Panc1 (cell line): ENCODE results near the gene KAT7. TPM values are rescaled to one million over a fixed set of nuclear protein-coding genes. Genes with fewer than 3 reads are reported as not detected.

ENCODE experiments used
- ATAC-seq: fragments of 200-7000 bp; cut with Tn5 transposase; 2 replicates; pipeline ENCODE4 v1.9.1; 2020; ENCODE audit warnings: mild to moderate bottlenecking, moderate library complexity
- BruUV-seq: library from RNA; stranded (reverse); fragments of 400-500 nt; replicated peaks from 2 replicates; lab custom pipeline; 2021; lab: Mats Ljungman, UMichigan
- CTCF ChIA-PET: fragments of 300-600 bp; sonication (Branson Sonifier 250); formaldehyde crosslinking; loops from one replicate; lab custom pipeline; 2022; ENCODE audit warnings: antibody characterized with exemption; lab: Charles Lee
- POLR2A ChIA-PET: fragments of 300-600 bp; sonication (Branson Sonifier 250); formaldehyde crosslinking; loops from one replicate; lab custom pipeline; 2022; ENCODE audit warnings: antibody characterized with exemption; lab: Charles Lee
- DNase-seq: peaks from one replicate; pipeline ENCODE4 v3.0.0-alpha.2; 2010; ENCODE audit warnings: low read depth, low spot score
- H3K27ac ChIP-seq: 2 replicates; pipeline ENCODE4 v1.5.1; 2011; ENCODE audit warnings: mild to moderate bottlenecking, low read length, inconsistent platforms
- H3K27me3 ChIP-seq: fragments of 200-500 bp; sonication (Bioruptor generic); 2 replicates; pipeline ENCODE4 v1.6.0; 2014; ENCODE audit warnings: low read length, inconsistent platforms; ENCODE audit not compliant: control insufficient read depth, insufficient read depth
- H3K36me3 ChIP-seq: fragments of 200-500 bp; sonication (Bioruptor generic); 2 replicates; pipeline ENCODE4 v1.5.1; 2014; ENCODE audit warnings: inconsistent platforms, mild to moderate bottlenecking, low read length, moderate library complexity; ENCODE audit not compliant: control insufficient read depth, insufficient read depth
- H3K4me1 ChIP-seq: 2 replicates; pipeline ENCODE4 v1.5.1; 2011; ENCODE audit warnings: inconsistent platforms, mild to moderate bottlenecking, low read length, moderate library complexity; ENCODE audit not compliant: control insufficient read depth, insufficient read depth
- H3K4me3 ChIP-seq, 2 experiments: 2 replicates each; pipeline ENCODE4 v1.5.1; 2011 to 2012; ENCODE audit warnings: low read depth in 2 of 2, low read length in 2 of 2, mild to moderate bottlenecking in 2 of 2, inconsistent platforms in 1 of 2, moderate library complexity in 1 of 2
- H3K9me3 ChIP-seq: fragments of 200-500 bp; sonication (Bioruptor generic); 2 replicates; pipeline ENCODE4 v1.5.1; 2014; ENCODE audit warnings: low read depth, mild to moderate bottlenecking, inconsistent platforms, low read length, moderate library complexity; ENCODE audit not compliant: control insufficient read depth, insufficient read depth
- CTCF ChIP-seq: fragments of 450-650 bp; IDR thresholded peaks from 2 replicates; pipeline ENCODE4 v1.5.1; 2017; ENCODE audit warnings: mild to moderate bottlenecking
- POLR2AphosphoS5 ChIP-seq: IDR thresholded peaks from 2 replicates; pipeline ENCODE4 v1.6.1; 2012; ENCODE audit warnings: mild to moderate bottlenecking, low read depth, low read length, moderate library complexity
- REST ChIP-seq, 2 experiments: IDR thresholded peaks; 2 replicates each; pipeline ENCODE4 v1.6.1; 2011 to 2012; ENCODE audit warnings: low read depth in 2 of 2, control low read depth in 1 of 2, low read length in 1 of 2, mild to moderate bottlenecking in 1 of 2, moderate library complexity in 1 of 2; ENCODE audit not compliant: insufficient read depth in 1 of 2
- SIN3A ChIP-seq: IDR thresholded peaks from 2 replicates; pipeline ENCODE4 v1.6.1; 2012; ENCODE audit warnings: low read depth, mild to moderate bottlenecking, low read length, moderate library complexity, borderline replicate concordance; ENCODE audit not compliant: insufficient read depth
- TCF7L2 ChIP-seq: IDR thresholded peaks from 2 replicates; pipeline ENCODE4 v1.6.1; 2011; ENCODE audit warnings: mild to moderate bottlenecking, low read depth, low read length, inconsistent platforms
- in situ Hi-C: cut with HindIII; loops from 2 replicates; pipeline ENCODE4 v1.10.0; 2016; ENCODE audit warnings: low sequenced_read_pairs, low pct_unique_long_range_greater_than_20kb
- intact Hi-C: fragments of 100-400 bp; cut with micrococcal nuclease; formaldehyde crosslinking; loops from one replicate; pipeline ENCODE4 v1.10.0; 2022; ENCODE audit not compliant: unreplicated experiment
- total RNA-seq: library from RNA; stranded (reverse); gene quantifications from one replicate; pipeline ENCODE4 v1.2.1, GENCODE V29; 2021; ENCODE audit not compliant: unreplicated experiment

The KAT7 gene
- total RNA-seq, 1 experiment from 2014 or later, result 69.0 TPM

DNA sequence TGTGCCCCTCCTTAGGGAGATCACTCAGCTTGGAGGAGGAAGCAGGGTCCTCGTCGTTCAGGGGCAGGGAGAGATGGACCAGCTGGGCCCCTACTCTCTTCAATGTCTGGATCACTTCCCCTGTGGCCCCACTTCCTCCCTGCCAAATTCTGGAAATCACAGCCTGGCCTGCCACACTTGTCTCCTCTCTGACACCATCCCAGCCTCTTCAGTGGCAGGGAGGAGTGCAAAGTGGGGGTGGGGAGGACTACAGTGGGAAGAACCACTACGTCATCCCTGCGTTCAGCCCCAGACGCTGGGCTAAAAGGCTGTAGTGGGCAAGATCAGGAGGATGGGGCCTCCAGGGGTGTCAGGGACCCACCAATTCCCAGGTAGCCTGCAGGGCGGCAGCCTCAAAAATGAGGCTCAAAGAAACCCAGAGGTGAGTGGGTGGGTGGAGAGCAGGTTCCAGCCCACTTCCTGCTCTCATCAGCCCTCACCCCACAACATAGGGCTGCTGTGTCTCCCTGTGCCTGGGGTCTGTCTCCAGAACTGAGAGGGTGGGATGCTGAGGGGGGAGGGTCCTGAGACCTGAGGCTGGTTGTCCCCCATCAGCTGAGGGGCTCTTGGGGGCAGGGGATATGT, 84.4 kb downstream of the KAT7 start:
- CTCF ChIA-PET, result interaction anchor here (0.6 kb wide), 1 partner anchor 129 kb away, joined by 3 read pairs; no protein-coding TSS in a partner anchor
- ATAC-seq (no peak), DNase-seq (no peak)
- intact Hi-C loops, result no loop called here
- in situ Hi-C loops, result no loop called here
- no TSS peak for BruUV-seq
- H3K4me1 ChIP-seq, result no peaks in the 10 kb centered on the region
- no peaks in the 10 kb centered on the region for H3K27me3 ChIP-seq
- no peak overlapping the region for H3K4me3 ChIP-seq
- no peak overlapping the region for H3K27ac ChIP-seq
- POLR2A ChIA-PET, result no interaction called here
- no peaks in the 10 kb centered on the region for H3K9me3 ChIP-seq
- TF ChIP-seq REST (IDR thresholded peaks at IDR 0.05; ENCODE audit: insufficient read depth in 1 of 2, low read depth in 2 of 2, low read length in 1 of 2) (no peak), SIN3A (no peak), TCF7L2 (no peak), CTCF (no peak), POLR2AphosphoS5 (no peak)
- no peaks in the 10 kb centered on the region for H3K36me3 ChIP-seq

DNA sequence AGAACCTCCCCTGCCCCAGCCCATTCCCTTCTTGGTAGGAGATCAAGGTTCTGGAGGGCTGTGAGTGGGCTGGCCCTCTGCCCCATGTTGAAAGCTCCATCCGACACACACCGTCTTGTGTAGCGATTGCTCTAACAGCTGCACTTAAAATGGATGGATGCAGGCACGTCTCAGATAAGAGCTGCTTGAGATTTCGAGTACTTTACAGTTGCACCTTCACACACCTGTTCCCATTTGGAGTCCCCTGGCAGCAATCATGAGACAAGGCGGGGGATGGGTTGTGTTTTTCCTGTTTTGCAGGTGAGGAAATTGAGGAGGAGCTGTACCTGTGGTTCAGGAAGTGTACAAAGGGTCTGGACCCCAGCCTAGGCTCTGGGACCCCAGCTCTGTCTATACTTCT, 85.0 kb downstream of the KAT7 start:
- Histone ChIP-seq H3K4me1 (no peaks in the 10 kb centered on the region), H3K4me3 (no peak overlapping the region), H3K36me3 (no peaks in the 10 kb centered on the region), H3K27me3 (no peaks in the 10 kb centered on the region), H3K9me3 (no peaks in the 10 kb centered on the region), H3K27ac (no peak overlapping the region)
- intact Hi-C loops (no loop called here), in situ Hi-C loops (no loop called here)
- no peak for DNase-seq
- ChIA-PET POLR2A (no interaction called here), CTCF (interaction anchor here (0.6 kb wide), 1 partner anchor 128 kb away, joined by 3 read pairs; no protein-coding TSS in a partner anchor)
- no peak for ATAC-seq
- no peak for TF ChIP-seq SIN3A
- BruUV-seq, result no TSS peak

GRCh38 chr17:49873926-49874325, 85.4 kb downstream of the KAT7 start:
- intact Hi-C loops (no loop called here), in situ Hi-C loops (no loop called here)
- Histone ChIP-seq H3K27ac (no peak overlapping the region), H3K27me3 (no peaks in the 10 kb centered on the region), H3K36me3 (no peaks in the 10 kb centered on the region), H3K4me1 (no peaks in the 10 kb centered on the region), H3K4me3 (no peak overlapping the region), H3K9me3 (no peaks in the 10 kb centered on the region)
- ATAC-seq (no peak), DNase-seq (no peak)
- TF ChIP-seq POLR2AphosphoS5 (no peak), SIN3A (no peak), REST (IDR thresholded peaks at IDR 0.05; ENCODE audit: insufficient read depth in 1 of 2, low read depth in 2 of 2, low read length in 1 of 2) (no peak), CTCF (no peak), TCF7L2 (no peak)
- BruUV-seq, result no TSS peak
- ChIA-PET POLR2A (no interaction called here), CTCF (interaction anchor here (0.6 kb wide), 1 partner anchor 128 kb away, joined by 3 read pairs; no protein-coding TSS in a partner anchor)
